ENCODE data around the gene HAUS2.

The HAUS2 gene

DNA sequence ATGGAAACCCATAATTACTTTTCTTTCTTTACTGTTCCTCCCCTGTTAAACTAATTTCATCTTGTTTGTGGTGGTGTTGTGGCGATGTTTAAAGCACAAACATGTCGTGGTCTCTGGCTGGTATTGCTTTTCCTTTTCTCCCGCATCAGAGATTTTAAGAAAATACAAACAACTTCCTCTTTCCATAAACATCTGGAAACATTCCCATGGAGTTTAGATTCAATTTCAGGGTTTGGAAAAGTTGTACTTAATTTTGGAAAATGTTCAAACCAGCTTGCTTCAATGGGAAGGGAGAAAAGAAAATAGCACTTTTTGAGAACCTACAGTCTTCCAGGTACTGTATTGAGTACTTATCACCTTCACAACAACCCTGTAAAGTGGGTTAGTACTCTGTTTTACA, 57.2 kb downstream of the HAUS2 start:
- no peak for DNase-seq (ENCODE audit: low read depth in 1 of 2, low spot score in 1 of 2)

DNA sequence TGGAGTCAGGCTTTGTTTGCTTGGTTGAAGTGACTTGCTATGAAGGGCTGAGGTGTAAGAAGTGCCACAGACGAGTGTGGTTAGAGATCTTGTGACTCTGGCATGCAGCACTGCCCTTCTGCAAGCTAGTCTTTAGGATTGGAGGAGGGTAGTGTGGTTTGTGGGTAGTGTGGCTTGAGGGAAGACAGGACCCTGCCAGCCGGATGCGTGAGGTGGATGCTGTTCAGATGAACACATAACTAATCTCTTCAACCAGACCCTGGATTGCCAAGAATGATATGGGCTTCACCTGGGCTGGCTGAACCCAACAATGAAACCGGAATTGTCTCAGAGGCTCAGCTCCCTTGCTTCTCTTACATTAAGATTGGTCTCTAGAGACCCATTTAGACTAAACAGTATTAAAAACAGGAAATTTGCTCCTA, 59.5 kb downstream of the HAUS2 start:
- DNase-seq (ENCODE audit: low read depth in 1 of 2, low spot score in 1 of 2) = no peak

DNA sequence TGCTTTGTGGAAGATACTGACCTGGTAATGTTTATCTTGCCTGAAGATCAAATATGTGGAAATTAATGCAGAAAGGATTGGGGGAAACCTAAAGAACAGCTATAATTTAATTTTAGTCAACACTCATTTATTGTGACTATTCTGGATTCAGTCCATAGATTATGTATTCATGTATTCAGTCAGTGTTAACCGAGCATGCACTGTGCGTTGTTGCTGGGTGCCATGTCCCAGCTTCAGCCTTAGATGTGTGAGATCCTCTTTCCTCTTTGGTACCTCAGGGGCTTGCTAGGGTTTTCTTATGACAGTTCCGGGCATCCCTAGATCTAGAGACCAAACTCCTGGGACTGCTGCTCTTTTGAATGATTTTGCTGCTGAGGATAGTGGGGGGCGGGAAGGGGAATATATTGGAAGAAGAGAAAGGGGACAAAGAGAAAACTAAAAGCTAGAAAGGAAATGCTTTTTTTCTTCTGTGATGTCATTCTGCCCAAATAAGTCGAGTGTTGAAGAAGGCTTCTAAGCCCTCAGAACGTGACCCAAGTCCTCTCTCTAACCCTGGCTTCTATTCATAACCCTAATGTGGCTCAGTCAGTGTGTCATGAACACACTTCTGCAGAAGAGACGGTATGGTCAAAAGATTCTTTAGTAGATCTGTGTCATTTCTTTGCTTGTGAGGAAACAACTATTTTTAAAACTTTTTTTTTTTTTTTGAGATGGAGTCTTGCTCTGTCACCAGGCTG, 60.3 kb downstream of the HAUS2 start:
- no peak for DNase-seq (ENCODE audit: low read depth in 1 of 2, low spot score in 1 of 2)

DNA sequence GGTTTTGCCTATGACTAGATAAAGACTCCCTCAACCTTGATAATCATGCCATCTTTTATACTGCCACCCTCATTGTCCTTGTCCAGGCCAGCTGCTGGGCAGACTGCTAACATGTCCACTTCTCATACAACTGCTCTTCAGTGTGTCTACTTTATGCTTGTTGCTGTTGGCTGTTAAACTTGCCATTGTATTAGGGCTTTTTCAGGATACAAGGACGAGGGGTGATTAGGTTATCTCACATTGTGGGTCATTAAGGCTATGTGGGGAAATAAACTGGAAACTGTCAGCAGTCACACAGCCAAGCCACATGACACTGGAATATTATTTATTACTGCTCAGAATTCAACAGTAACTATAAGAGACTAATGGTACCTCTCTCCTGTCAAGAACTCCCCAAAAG, 62.9 kb downstream of the HAUS2 start:
- no peak for DNase-seq (ENCODE audit: low read depth in 1 of 2, low spot score in 1 of 2)

DNA sequence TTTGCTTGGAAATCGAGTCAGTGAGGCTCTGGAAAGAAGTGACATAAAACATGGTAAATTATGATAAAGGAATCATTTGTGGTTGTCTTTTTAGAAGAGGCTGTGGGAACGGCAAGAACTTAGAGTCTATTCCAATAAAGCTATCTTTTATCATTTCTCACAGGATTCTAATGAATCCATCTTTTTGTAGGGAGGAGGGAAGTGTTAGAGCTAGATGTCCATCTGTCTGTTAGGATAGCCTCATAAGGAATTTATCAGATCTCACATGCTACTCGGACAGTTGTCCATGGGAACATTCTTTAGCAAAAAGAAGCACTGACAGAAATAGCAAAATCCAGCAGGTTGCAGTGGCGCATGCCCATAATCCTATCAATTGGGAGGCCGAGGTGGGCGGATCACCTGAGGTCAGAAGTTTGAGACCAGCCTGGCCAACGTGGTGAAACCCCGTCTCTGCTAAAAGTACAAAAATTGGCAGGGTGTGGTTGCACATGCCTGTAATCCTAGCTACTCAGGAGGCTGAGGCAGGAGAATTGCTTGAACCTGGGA, 63.8 kb downstream of the HAUS2 start:
- no peak for DNase-seq (ENCODE audit: low read depth in 1 of 2, low spot score in 1 of 2)

DNA sequence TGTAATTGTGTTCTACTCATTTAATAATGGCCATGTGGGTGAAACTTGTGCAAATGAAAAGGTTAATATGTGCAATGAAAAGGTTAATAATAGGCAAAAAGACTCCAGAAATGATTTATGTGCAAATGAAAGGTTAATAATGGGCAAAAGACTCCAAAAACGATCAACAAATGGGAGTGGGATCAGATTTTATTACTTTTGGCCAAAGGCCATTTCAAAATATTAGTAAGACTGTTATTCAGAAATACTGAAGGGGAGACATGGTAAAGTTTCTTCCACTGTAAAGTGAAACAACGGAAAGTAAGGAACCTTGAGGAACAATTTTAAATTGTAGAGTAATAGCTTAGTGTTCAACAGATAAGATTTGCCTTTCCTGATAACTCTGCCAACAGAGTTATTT, 67.5 kb downstream of the HAUS2 start:
- DNase-seq (ENCODE audit: low read depth in 1 of 2, low spot score in 1 of 2) = no peak
